HG02973 (cell line): ENCODE measurements around the gene DCAF10.
A peak's percentile ranks its signal among the peaks of the same experiment; 100 is the strongest.
"Not testable (repeated sequence)": the region's sequence is repeated elsewhere in the genome, so short reads cannot be mapped to it uniquely, and the experiment has no call there.

ENCODE experiments used
- ATAC-seq: cut with Tn5 transposase; IDR thresholded peaks from one replicate; pipeline ENCODE4 v1.9.1; 2021; ENCODE audit warnings: moderate library complexity; ENCODE audit not compliant: unreplicated experiment

Gene DCAF10

DNA sequence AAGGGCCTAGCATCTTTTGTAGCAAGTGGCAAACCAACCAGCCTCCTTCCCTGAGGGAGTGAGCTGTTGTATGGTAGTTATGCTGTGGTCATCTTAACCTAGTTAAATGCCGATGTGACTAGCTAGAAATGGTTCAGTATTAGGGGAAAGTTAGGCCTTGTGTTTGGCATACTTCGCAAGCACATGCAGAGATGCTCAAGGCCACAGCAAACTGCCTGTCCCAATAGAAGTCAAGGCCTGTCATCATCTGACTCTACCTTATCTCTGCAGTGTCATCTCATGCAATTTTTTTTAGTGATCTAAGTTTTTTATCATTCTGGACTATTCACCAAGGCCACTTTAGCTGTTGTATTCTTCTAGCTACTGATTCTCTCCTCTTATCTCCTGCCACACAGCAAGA is 10.5 kb upstream of the DCAF10 start:
- ATAC-seq, result no peak

DNA sequence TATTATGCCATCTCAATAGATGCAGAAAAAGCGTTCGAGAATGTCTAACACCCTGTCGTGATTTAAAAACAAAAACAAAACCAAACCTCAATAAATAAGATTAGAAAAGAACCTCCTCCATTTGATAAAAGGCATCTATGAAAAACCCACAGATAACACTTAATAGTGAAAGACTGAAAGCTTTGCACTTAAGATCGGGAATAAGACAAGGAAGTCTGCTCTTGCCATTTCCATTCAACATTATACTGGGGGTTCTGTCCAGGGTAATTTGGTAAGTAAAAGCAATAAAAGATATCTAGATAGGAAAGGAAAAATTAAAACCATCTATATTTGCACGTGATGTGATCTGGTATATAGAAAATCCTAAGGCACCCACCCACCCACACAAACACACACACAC is 8.5 kb upstream of the DCAF10 start:
- no peak for ATAC-seq

DNA sequence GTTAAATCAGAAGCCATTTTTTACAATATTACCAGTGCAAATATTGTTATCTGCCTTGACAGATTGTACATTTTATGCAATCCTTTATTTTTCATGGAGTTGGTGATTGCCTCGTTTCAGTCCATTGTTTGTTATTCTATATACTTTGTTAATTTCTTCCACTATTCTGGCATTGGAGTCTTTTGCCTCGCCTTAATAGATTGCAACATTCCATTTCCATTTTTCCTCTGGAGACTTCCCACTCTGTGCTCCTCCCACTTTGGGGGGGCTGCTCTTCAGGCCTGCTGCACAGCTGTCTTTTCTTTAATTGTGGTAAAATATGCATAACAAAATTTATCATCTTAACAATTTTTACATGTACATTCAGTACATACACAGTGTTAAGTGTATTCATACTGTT is 4.4 kb upstream of the DCAF10 start:
- ATAC-seq, result no peak

DNA sequence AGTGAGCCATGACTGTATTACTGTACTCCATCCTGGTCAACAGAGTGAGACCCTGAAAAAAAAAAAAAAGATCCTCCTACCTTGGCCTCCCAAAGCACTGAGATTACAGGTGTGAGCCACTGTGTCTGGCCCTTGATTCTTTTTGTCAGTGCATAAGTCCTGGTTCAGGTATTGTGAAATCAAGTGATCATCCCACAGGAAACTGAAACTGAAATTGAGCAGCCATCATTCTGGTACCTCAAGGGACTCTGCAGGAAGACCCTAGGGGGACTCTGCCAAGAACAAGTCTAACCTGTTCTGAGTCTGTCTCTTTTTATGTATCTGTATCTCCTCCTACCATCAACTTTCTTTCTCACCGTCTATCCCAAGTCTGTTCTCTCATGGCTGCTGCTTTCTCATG is 1.9 kb upstream of the DCAF10 start:
- no peak for ATAC-seq

DNA sequence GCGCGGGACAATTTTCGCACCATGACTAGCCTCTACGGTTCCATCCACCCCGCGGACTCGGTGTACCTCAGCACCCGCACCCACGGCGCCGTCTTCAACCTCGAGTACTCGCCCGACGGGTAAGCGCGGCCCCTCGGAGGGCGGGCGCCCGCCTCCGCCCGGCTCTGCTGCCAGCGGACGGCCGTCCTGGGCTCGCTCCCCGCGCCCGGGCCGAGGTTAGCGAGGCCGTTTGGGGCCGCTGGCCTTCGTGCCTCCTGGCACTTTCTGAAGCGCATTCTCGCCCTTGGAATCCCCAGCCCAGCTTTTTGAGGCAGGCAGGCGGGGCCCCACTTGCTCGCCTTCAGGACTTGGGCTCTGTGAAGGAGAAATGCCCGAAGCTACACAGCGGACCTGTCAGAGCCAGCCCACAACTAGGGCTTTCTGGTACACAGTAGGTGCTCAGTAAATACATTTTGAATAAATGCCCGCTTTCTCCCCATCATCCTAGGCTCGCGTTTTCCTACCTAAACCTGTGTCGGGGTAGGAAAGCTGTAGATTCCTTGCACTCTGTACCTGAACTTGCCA is 772 bp downstream of the DCAF10 start:
- peak; percentile 38 for ATAC-seq

DNA sequence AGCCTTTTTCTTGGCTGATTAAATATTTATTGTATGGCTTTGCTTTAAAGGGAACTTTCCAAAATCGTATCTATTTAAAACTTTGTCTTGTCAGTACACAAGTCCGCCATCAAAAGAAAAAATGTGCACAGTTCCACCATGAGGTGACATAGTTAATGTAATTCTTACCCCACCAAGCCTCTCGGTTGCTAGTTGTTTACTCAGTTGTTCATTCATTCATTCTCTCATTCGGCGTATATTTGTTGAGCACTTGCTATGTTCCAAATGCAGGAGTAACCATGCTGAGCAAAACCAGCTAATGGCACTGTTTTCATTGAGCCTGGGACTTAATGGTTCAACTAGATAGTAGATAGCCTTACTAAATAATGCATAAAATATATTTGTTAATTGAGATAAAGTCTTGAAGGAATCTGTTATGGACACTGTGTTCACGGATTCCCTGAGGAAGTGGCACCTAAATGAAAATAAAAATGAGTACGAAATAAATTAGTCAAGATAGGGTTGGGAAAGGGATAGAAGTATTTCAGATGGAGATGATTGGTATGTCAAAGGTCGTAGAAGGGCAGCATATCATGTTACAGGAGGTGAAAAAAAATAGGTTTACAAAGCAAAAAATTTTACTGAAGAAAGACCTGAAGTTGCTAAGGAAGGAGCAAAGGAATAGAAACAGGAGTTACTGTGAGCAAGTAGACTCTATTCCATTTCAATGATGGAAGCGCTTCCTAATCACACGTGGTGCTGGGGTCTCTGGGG is 1.5 kb downstream of the DCAF10 start:
- no peak for ATAC-seq

DNA sequence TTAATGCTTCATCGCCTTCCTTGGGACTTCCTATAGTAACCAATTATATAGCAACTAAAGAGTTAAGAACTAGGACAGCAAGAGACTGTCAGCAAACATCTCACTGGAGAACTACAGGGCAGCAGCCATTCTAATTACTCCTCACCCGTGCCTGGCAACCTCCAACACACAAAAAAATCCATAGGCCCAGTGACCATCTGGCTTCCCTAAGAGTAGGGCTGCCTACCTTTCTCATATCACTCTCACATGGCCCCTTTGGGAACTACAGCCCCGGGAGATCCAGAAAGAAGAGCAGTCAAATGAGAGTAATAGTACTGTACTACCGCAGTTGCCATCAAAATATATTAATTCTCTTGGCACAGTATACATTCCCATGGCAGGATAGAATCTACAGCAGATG is 5.7 kb downstream of the DCAF10 start:
- ATAC-seq, result no peak

DNA sequence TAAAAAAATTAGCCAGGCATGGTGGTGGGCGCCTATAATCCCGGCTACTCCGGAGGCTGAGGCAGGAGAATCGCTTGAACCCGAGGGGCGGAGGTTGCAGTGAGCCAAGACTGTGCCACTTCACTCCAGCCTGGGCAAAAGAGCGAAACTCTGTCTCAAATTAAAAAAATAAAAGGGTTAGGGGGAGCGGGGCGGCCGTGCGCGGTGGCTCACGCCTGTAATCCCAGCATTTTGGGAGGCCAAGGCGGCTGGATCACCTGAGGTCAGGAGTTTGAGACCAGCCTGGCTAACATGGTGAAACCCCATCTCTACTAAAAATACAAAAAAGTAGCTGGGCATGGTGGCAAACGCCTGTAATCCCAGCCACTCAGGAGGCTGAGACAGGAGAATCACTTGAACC is 9.1 kb downstream of the DCAF10 start:
- ATAC-seq, result not testable (repeated sequence)

DNA sequence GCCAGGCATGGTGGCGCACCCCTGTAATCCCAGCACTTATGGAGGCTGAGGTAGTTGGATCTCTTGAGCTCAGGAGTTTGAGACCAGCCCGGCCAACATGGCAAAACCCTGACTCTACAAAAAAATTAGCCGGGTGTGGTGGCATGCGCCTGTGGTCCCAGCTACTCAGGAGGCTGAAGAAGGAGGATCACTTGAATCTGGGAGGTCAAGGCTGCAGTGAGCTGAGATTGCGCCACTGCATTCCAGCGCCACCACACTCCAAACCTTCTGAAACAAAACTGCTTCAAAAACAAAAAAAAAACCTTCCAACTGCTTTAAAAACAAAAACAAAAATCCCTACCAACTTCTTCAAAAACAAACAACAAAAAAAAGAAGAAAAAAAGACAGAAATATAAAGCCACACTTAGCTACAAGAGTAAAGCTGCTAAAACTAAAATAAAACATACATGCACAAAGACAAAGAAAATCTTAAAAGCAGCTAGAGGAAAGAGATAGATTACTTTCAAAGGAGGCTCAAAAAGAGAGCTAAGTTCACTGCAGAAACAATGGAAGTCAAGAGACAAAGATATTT is 11.4 kb downstream of the DCAF10 start:
- ATAC-seq, result no peak

DNA sequence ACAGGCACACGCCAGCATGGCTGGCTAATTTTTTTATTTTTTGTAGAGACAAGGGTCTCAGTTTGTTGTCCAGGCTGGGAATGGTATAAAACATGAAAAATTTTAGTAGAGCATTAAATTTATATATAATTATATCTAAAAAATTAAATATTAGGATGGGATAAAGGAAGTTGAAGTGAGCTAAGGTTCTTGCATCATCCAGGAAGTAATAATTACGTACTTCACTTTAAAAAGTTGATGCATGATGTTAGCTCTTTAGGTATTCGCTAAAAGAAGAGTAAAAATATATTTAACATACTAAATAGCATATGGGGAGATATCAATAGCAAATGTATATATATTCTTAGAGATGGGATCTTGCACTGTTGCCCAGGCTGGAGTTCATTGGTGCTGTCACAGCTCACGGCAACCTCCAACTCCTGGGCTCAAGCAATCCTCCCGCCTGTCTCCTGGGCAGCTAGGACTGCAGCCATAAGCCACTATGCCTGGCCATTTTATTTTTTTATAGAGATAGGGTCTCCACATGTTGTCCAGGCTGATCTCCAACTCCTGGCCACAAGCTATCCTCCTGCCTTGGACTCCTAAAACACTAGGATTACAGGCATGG is 12.3 kb downstream of the DCAF10 start:
- no peak for ATAC-seq

DNA sequence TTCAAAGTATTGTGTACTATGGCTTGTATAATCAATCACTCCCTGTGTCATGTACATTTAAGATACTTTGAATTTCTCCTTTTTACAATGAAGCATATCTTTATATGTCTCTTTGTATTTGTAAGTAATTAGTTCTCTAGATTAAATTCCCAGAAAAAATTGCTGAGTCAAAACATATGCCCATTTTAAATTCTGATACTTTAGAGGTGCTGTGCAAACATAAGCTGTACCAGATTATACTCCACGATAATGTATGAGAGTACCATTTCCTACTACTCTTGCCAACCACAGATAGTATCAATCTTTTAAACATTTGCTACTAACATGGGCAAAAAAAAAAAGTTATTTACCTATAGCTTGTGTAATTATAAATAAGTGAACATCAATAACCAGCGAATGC is 18.3 kb downstream of the DCAF10 start:
- ATAC-seq, result no peak

DNA sequence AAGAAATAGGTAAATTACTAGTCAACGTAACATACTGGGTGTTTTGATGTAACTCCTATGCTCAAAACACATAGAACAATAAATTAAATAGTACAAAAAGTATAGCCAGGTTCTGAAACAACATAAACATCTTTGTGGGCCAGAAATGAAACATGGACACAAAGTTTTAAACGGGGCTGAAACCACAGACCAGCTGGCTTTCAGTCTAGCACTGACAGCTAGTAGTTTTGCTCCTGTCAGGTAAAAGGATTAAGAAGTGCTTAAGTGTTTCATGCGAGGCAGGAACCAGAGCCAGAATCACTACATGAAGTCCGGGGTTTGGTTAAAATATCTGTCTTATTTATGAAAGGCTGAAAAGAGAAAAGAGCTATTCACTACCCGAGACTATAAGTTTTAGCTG is 19.5 kb downstream of the DCAF10 start:
- ATAC-seq, result no peak

DNA sequence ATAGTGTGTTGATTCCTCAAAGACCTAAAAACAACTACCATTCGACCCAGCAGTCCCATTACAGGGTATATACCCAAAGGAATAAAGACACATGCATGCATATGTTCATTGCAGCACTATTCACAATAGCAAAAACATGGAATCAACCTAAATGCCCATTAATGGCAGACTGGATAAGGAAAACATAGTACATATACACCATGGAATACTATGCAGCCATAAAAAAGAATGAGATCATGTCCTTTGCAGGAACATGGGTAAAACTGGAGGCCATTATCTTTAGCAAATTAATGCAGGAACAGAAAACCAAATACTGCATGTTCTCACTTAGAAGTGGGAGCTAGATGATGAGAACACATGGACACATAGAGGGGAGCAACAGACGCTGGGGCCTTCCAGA is 24.6 kb downstream of the DCAF10 start:
- ATAC-seq, result not testable (repeated sequence)

DNA sequence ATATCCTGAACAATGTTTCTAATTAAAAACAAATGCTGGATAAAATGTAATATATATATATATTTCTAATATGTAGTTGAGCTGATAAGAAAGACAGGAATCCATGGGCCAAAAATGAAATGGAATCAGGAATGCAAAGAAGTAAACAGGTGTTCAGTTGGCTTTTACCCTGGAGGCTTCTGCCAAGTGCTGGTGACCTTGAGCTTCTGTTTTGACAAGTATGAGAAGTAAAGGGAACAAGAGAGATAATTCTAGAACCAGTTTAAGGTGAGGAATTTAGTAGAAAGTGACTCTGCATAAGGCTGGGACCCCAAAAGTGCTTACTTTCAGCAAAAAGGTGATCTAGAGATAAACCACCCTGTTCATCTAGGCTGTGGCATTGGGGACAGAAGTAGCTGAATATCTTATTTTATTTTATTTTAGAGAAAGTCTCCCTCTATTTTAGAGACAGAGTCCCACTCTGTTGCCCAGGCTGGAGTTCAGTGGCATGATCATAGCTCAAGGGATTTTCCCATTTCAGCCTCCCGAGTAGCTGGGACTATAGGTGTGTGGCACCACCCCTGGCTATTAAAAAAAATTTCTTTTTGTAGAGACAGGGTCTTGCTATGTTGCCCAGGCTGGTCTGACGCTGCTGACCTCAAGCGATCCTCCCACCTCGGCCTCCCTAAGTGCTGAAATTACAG is 27.0 kb downstream of the DCAF10 start:
- ATAC-seq, result no peak

DNA sequence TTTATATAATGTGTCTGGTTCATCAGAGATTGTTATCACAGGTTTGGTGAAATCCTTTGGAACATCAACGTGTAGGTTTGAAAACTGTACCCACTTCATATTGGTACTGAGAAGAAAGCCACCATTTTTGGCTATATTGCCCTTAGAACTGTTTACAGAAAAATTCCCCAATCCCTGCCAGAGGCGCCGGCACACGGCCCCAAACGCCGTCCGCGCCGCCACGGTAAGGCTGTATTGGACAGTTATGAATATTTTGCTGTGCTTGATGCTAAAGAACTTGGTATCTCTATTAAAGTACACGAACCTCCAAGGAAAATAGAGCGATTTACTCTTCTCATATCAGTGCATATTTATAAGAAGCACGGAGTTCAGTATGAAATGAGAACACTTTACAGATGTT is 35.2 kb downstream of the DCAF10 start:
- ATAC-seq, result no peak

DNA sequence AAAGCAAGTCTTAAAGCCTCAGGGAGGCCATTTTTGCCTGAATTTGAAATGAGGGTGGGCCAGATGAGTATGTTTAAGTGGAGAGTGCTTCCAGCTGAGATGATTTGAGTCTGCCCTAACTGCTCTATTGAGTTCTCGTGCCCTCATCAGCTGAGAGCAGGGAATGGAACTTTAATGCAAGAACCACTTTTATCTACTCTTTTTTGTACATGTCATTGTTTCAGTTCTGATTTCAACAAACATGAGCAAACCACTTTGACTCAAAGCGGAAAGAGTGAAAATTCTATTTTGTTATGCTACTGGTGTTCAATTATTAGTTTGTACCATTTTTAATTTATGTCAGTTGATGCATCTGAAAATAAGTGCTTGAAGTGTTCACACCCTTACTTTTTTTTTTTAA is 35.8 kb downstream of the DCAF10 start:
- peak; percentile 79 for ATAC-seq

DNA sequence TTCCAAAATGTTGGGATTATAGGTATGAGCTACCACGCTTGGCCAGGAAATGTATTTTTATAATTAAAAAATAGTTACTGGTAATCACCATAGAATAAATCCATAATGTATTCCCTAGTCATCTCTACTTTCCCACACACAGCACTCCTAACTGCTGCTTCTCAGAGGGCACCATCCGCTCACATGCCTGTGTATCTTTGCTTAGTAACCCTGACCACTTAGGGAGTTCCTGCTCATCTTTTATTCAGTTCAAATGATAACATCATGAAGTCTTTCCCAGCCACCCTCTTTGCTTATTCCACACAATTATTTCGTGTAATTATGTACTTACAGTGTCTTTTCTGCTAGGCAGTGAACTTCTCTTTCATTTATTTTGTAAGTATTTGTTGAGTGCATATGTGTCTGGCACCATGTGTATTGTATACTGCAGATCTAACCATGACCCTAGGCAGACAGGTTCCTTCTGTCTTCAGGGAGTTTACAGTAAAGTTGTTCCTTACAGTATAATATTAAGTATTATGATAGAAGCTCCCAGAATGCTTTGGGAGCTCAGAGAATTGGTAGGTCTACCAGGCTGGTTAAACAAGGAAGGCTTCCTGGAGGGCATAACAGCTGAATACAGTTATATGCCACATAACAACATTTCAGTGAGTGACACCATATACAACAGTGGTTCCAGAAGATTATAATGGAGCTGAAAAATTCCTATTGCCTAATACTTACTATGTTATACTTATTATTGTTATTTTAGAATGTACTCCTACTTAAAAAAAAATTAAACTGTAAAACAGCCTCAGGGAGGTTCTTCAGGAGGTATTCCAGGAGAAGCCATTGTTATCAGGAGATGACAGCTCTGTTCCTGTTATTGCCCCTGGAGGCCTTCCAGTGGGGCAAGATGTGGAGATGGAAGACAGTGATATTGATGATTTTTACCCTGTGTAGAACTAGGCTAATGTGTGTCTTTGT is 39.2 kb downstream of the DCAF10 start:
- ATAC-seq, result no peak

DNA sequence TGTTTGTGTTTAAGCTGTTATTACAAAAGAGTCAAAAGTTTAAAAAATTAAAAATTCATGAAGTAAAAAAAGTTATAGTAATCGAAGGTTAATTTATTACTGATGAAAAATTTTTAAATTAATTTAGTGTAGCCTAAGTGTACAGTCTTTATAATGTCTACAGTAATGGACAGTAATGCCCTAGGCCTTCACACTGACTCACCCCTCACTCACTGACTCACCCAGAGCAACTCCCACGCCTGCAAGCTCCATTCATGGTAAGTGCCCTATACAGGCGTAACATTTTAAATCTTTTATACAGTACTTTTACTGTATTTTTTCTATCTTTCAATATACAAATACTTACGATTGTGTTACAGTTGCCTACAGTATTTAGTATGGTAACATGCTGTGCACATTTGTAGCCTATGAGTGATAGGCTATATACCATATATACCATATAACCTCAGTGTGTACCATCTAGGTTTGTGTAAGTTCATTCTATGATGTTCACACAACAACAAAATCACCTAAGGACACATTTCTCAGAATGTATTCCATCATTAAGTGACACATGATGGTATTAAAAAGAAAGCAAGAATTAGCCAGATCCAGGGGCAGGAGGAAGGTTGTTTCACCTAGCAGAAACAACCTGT is 40.1 kb downstream of the DCAF10 start:
- no peak for ATAC-seq

DNA sequence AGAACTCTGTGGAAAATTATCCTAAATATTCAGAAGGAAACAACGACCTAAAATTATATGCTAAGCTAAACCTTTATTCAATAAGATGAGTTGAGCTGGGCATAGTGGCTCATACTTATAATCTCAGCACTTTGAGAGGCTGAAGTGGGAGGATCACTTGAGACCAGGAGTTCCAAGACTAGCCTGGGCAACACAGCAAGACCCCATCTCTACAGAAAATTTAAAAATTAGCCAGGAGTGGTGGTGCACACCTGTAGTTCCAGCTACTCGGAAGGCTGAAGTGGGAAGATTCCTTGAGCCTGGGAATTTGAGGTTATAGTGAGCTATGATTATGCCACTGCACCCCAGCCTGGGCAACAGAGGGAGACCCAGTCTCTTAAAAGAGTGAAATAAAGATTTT is 51.6 kb downstream of the DCAF10 start:
- ATAC-seq, result no peak

DNA sequence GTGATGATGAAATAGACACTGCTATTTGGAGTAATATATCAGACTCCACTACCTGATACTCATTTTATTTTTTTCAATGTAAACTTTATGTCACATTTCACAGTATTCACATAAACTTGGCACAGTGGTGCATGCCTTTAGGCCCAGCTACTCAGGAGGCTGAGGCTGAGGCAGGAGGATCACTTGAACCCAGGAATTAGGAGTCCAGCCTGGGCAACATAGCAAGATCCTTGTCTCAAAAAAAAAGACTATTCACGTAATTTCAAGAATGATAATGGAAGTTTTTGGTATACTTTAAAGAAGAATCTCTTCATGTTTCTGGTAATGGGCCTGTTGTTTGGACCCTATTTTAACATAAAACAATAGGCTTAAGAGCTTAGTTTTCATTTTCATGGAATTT is 56.0 kb downstream of the DCAF10 start:
- ATAC-seq, result no peak
